OCI-LY7 (cell line): ENCODE results near the gene SLC19A1. TPM values are rescaled to one million over a fixed set of nuclear protein-coding genes. Genes with fewer than 3 reads are reported as not detected.

Source experiments
- BruUV-seq: library from RNA; stranded (reverse); fragments of 400-500 nt; replicated peaks from 2 replicates; lab custom pipeline; 2021; lab: Mats Ljungman, UMichigan
- CTCF ChIA-PET: fragments of 300-600 bp; sonication (Branson Sonifier 250); formaldehyde crosslinking; loops from one replicate; lab custom pipeline; 2022; ENCODE audit warnings: antibody characterized with exemption; ENCODE audit not compliant: unreplicated experiment; lab: Charles Lee
- POLR2A ChIA-PET: fragments of 300-600 bp; sonication (Branson Sonifier 250); formaldehyde crosslinking; loops from one replicate; lab custom pipeline; 2022; ENCODE audit warnings: antibody characterized with exemption; lab: Charles Lee
- DNase-seq: peaks from one replicate; pipeline ENCODE4 v3.0.0-alpha.2; 2015; ENCODE audit warnings: low spot score
- H2AFZ ChIP-seq: fragments of 200-600 bp; sonication (generic), shearing (Covaris generic); 2 replicates; pipeline ENCODE4 v1.6.1; 2014; ENCODE audit warnings: mild to moderate bottlenecking, antibody characterized with exemption, low read length, moderate library complexity
- H3K27ac ChIP-seq: fragments of 200-600 bp; sonication (generic); 2 replicates; pipeline ENCODE4 v1.5.1; 2014; ENCODE audit warnings: mixed run types, low read depth, mild to moderate bottlenecking, moderate library complexity, low read length, inconsistent platforms; ENCODE audit not compliant: poor library complexity, severe bottlenecking
- H3K36me3 ChIP-seq: fragments of 200-600 bp; sonication (generic); 2 replicates; pipeline ENCODE4 v1.6.1; 2014; ENCODE audit warnings: mild to moderate bottlenecking, antibody characterized with exemption, low read length, moderate library complexity, mixed read lengths; ENCODE audit not compliant: insufficient read depth
- H3K4me1 ChIP-seq: fragments of 200-600 bp; sonication (generic); 2 replicates; pipeline ENCODE4 v1.5.1; 2014; ENCODE audit warnings: mild to moderate bottlenecking, low read length; ENCODE audit not compliant: insufficient read depth, poor library complexity, severe bottlenecking
- H3K4me2 ChIP-seq: fragments of 200-600 bp; sonication (generic); 2 replicates; pipeline ENCODE4 v1.6.1; 2014; ENCODE audit warnings: mild to moderate bottlenecking, low read length
- H3K4me3 ChIP-seq: fragments of 200-600 bp; sonication (generic); 2 replicates; pipeline ENCODE4 v1.5.1; 2014; ENCODE audit warnings: mild to moderate bottlenecking, low read depth, low read length; ENCODE audit not compliant: poor library complexity, severe bottlenecking
- H3K79me2 ChIP-seq: fragments of 200-600 bp; sonication (generic); 2 replicates; pipeline ENCODE4 v1.6.1; 2016; ENCODE audit warnings: low read depth, mild to moderate bottlenecking, low read length, moderate library complexity, mixed read lengths; ENCODE audit not compliant: insufficient read depth
- H3K9me2 ChIP-seq: fragments of 200-600 bp; sonication (generic); 2 replicates; pipeline ENCODE4 v1.6.1; 2016; ENCODE audit warnings: mild to moderate bottlenecking, low read length, mixed read lengths; ENCODE audit not compliant: insufficient read depth
- H3K9me3 ChIP-seq: fragments of 200-600 bp; sonication (generic); 2 replicates; pipeline ENCODE4 v1.6.1; 2014; ENCODE audit warnings: mild to moderate bottlenecking, mixed run types, low read length, mixed read lengths
- H4K20me1 ChIP-seq: fragments of 200-600 bp; sonication (generic); 2 replicates; pipeline ENCODE4 v1.6.1; 2014; ENCODE audit warnings: mild to moderate bottlenecking, antibody characterized with exemption, low read length, moderate library complexity, mixed read lengths; ENCODE audit not compliant: insufficient read depth
- CTCF ChIP-seq: fragments of 200-600 bp; sonication (generic); conservative IDR thresholded peaks from 2 replicates; pipeline ENCODE4 v1.5.1; 2014; ENCODE audit warnings: mild to moderate bottlenecking, antibody characterized with exemption, low read length, moderate library complexity, mixed read lengths
- EZH2phosphoT487 ChIP-seq: fragments of 200-600 bp; sonication (generic); IDR thresholded peaks from 2 replicates; pipeline ENCODE4 v1.6.1; 2018; ENCODE audit warnings: low read depth, borderline replicate concordance, mild to moderate bottlenecking, mixed run types, antibody characterized with exemption, low read length, moderate library complexity, mixed read lengths
- intact Hi-C: fragments of 100-400 bp; cut with micrococcal nuclease; formaldehyde crosslinking; loops from one replicate; pipeline ENCODE4 v1.10.0; 2022; ENCODE audit not compliant: unreplicated experiment
- total RNA-seq, 2 experiments: library from RNA; depleted of rRNA in 1 of 2; stranded (reverse); fragments of >200 nt in 1 of 2; shearing (Covaris generic) in 1 of 2; gene quantifications; 2 replicates each; pipeline ENCODE4 v1.2.3, GENCODE V29; 2014 to 2022

SLC19A1 gene
- total RNA-seq, 2 experiments from 2014 or later: 17.9 to 41.2 TPM

- H3K9me3 ChIP-seq: no peaks in the 10 kb centered on the region
- BruUV-seq: no TSS peak
Observed at GRCh38 chr21:45487891-45488600, 54.2 kb downstream of the SLC19A1 start.

GRCh38 chr21:45487161-45487806 is 55.0 kb downstream of the SLC19A1 start:
- Histone ChIP-seq H3K4me3 (no peak overlapping the region), H4K20me1 (no peaks in the 10 kb centered on the region), H3K79me2 (no peaks in the 10 kb centered on the region), H2AFZ (no peak overlapping the region), H3K4me2 (no peak overlapping the region), H3K27ac (no peak overlapping the region), H3K9me3 (no peaks in the 10 kb centered on the region), H3K4me1 (no peaks in the 10 kb centered on the region), H3K36me3 (no peaks in the 10 kb centered on the region), H3K9me2 (no peaks in the 10 kb centered on the region)
- BruUV-seq: no TSS peak
- TF ChIP-seq CTCF (no peak), EZH2phosphoT487 (no peak)
- intact Hi-C loops: no loop called here
- ChIA-PET CTCF (no interaction called here), POLR2A (no interaction called here)
- no peak for DNase-seq

More at GRCh38 chr21:45487891-45488600, 54.2 kb downstream of the SLC19A1 start:
- Histone ChIP-seq H3K27ac (no peak overlapping the region), H3K4me1 (no peaks in the 10 kb centered on the region), H3K4me3 (no peak overlapping the region), H3K9me2 (no peaks in the 10 kb centered on the region), H3K4me2 (no peak overlapping the region), H2AFZ (no peak overlapping the region), H3K79me2 (no peaks in the 10 kb centered on the region), H3K36me3 (no peaks in the 10 kb centered on the region), H4K20me1 (no peaks in the 10 kb centered on the region)
- no peak for DNase-seq
- ChIA-PET CTCF (no interaction called here), POLR2A (no interaction called here)
- intact Hi-C loops: no loop called here
- TF ChIP-seq EZH2phosphoT487 (no peak), CTCF (no peak)
